Activated B cell treated with CpG ODN at 0.5 μM for 24 hours (primary cell): ENCODE data around the gene CTDP1. TPM values are rescaled to one million over a fixed set of nuclear protein-coding genes. Genes with fewer than 3 reads are reported as not detected.

Experiments
- ATAC-seq: fragments of 200-7000 bp; cut with Tn5 transposase; one replicate; pipeline ENCODE4 v1.10.0; 2021; ENCODE audit warnings: low read depth, mild to moderate bottlenecking, moderate library complexity
- CTCF ChIA-PET: fragments of 350-600 bp; sonication (Branson Sonifier 250); formaldehyde crosslinking; loops from one replicate; lab custom pipeline; 2021; ENCODE audit warnings: antibody characterized with exemption; lab: Charles Lee
- POLR2A ChIA-PET: fragments of 350-600 bp; sonication (Branson Sonifier 250); formaldehyde crosslinking; loops from one replicate; lab custom pipeline; 2021; ENCODE audit warnings: antibody characterized with exemption; lab: Charles Lee
- DNase-seq: peaks from one replicate; pipeline ENCODE4 v3.0.0; 2022
- H3K27ac Mint-ChIP-seq: one replicate; pipeline ENCODE4 v1.8.0; 2020; ENCODE audit warnings: mixed read lengths
- H3K27me3 Mint-ChIP-seq: one replicate; pipeline ENCODE4 v1.8.0; 2021; ENCODE audit warnings: mixed read lengths
- H3K36me3 Mint-ChIP-seq: one replicate; pipeline ENCODE4 v1.8.0; 2021; ENCODE audit warnings: low read depth, mixed read lengths
- H3K4me1 Mint-ChIP-seq: one replicate; pipeline ENCODE4 v1.8.0; 2021; ENCODE audit warnings: mixed read lengths
- H3K4me3 Mint-ChIP-seq: one replicate; pipeline ENCODE4 v1.8.0; 2020; ENCODE audit warnings: mild to moderate bottlenecking, mixed read lengths
- H3K9me3 Mint-ChIP-seq: one replicate; pipeline ENCODE4 v1.8.0; 2020; ENCODE audit warnings: mixed read lengths
- CTCF ChIP-seq: fragments of 200-600 bp; IDR thresholded peaks from one replicate; pipeline ENCODE4 v1.8.0; 2022; ENCODE audit warnings: antibody characterized with exemption, mild to moderate bottlenecking
- intact Hi-C: fragments of 100-400 bp; cut with micrococcal nuclease; formaldehyde crosslinking; loops from one replicate; pipeline ENCODE4 v1.15.1; 2024
- total RNA-seq: library from RNA; stranded (reverse); gene quantifications from 2 replicates; pipeline ENCODE4 v1.2.3, GENCODE V29; 2022

Gene CTDP1
- total RNA-seq, 1 donor from 2014 or later, result 33.8 TPM

DNA sequence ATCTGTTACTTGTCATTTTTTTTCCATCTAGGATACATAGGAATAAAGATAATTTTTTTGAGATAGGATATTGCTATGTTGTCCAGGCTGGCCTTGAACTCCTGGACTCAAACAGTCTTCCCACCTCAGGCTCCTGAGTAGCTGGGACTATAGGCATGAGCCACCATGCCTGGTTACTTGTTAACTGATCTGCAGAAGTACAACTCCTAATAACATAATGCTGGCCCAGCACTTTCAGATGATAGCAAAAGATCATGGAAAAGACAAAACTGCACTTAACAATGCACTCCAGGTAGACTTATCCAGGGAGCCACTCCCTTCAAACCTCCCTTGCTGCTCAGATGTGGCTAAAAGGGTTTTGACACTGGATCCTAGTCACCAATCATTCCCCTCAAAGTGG lies 11.4 kb upstream of the CTDP1 start:
- peaks cover 3% of the 10 kb centered on the region for H3K27me3 Mint-ChIP-seq
- CTCF ChIA-PET, result no interaction called here
- DNase-seq, result no peak
- TF ChIP-seq CTCF, result no peak
- H3K9me3 Mint-ChIP-seq, result no peaks in the 10 kb centered on the region
- intact Hi-C loops, result no loop called here
- ATAC-seq, result no peak
- no peak overlapping the region for H3K4me3 Mint-ChIP-seq
- H3K27ac Mint-ChIP-seq, result no peak overlapping the region
- no peaks in the 10 kb centered on the region for H3K4me1 Mint-ChIP-seq
- POLR2A ChIA-PET, result no interaction called here
- H3K36me3 Mint-ChIP-seq, result no peaks in the 10 kb centered on the region

- POLR2A ChIA-PET, result no interaction called here
- H3K27me3 Mint-ChIP-seq, result no peaks in the 10 kb centered on the region
- ATAC-seq, result no peak
Measured at GRCh38 chr18:79672490-79673276, 6.9 kb upstream of the CTDP1 start.

GRCh38 chr18:79677221-79677620 lies 2.4 kb upstream of the CTDP1 start:
- Mint-ChIP-seq H3K9me3 (no peaks in the 10 kb centered on the region), H3K27ac (peak overlapping the region; percentile 30), H3K27me3 (no peaks in the 10 kb centered on the region), H3K4me1 (peaks cover 34% of the 10 kb centered on the region), H3K36me3 (peaks cover 11% of the 10 kb centered on the region), H3K4me3 (no peak overlapping the region)
- intact Hi-C loops, result no loop called here
- CTCF ChIA-PET, result no interaction called here
- POLR2A ChIA-PET, result no interaction called here
- no peak for ATAC-seq
- DNase-seq, result no peak
- TF ChIP-seq CTCF, result no peak

More at GRCh38 chr18:79672490-79673276, 6.9 kb upstream of the CTDP1 start:
- Mint-ChIP-seq H3K9me3 (no peaks in the 10 kb centered on the region), H3K36me3 (peaks cover 6% of the 10 kb centered on the region), H3K4me3 (no peak overlapping the region), H3K27ac (no peak overlapping the region), H3K4me1 (peaks cover 2% of the 10 kb centered on the region)
- no peak for DNase-seq
- intact Hi-C loops, result no loop called here
- CTCF ChIA-PET, result no interaction called here
- TF ChIP-seq CTCF, result no peak

DNA sequence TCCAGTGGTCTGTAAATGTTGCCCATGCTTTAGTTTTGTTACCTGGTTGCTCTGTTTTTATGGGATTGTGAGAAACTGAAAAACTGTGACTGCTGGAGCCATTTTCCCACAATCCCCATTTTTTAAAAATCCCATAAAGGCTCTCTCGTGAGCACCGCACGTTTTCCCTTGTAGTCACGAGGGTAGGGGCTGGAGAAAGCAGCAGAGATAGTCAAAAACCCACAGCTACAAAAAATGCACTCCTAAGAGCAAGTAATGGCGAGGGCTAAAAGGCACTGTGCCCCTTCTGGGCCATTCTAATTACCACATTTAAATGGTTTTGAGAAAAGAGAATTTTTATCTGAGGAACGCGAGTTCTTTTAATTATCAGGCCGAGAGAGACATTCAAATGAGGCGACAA lies 1.8 kb upstream of the CTDP1 start:
- H3K36me3 Mint-ChIP-seq, result peaks cover 15% of the 10 kb centered on the region
- peaks cover 39% of the 10 kb centered on the region for H3K4me1 Mint-ChIP-seq
- POLR2A ChIA-PET, result no interaction called here

More for the DNA sequence above, 1.8 kb upstream of the CTDP1 start:
- Mint-ChIP-seq H3K4me3 (peak overlapping the region; percentile 97), H3K27ac (peak overlapping the region; percentile 98), H3K9me3 (no peaks in the 10 kb centered on the region), H3K27me3 (no peaks in the 10 kb centered on the region)
- CTCF ChIA-PET, result no interaction called here
- no peak for ATAC-seq
- intact Hi-C loops, result loop anchor here (2.0 kb wide), 4 partner anchors 143 to 477 kb away; partner anchors contain the start of gene NFATC1
- no peak for TF ChIP-seq CTCF
- DNase-seq, result no peak
